LNCAP (cell line): ENCODE data around the gene ARHGAP5.

Source experiments
- CTCF ChIP-seq: fragments of 450-650 bp; IDR thresholded peaks from 2 replicates; pipeline ENCODE4 v1.5.1; 2017; ENCODE audit warnings: mild to moderate bottlenecking

Gene ARHGAP5

DNA sequence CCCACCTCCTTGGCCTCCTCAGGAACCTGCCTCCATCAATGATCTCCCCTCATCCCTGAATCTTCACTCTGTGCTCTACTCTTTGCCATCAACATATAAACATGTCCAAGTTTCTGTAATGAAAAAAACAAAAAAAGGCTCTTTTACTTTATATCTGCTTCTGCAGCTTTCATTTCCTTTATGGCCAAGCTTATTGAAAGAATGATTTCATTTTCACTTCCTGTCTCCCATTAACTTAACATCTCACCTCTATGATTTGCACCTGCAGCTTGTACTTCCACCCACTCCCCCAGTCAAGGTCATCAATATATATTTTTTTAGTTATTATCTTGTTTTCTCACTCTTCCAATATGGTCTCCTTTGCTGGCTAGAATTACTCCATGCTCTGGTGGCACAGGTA is 109.1 kb downstream of the ARHGAP5 start:
- TF ChIP-seq CTCF = no peak

- TF ChIP-seq CTCF = no peak
Measured at GRCh38 chr14:32189811-32190210, 112.7 kb downstream of the ARHGAP5 start.

DNA sequence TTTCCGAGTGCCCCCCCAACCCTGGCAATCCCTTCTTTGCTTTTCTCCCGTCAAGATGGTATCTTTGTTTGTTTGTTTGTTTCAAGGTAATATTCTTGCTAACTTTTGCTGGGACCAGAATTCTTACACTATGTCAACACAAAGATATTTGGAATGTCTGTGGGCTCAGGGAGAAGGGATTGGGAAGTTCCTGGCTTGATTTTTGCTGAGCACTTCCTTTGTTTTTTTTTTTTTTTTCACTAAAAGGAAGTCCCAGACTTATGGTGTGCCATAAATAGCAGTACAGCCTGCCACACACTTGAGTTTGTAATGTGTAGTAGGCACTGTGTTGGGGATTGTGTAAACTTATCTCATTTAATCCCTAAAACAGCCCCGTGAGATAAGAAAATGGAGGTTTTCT is 113.6 kb downstream of the ARHGAP5 start:
- no peak for TF ChIP-seq CTCF

- TF ChIP-seq CTCF = no peak
Measured at GRCh38 chr14:32192712-32193373, 115.7 kb downstream of the ARHGAP5 start.

GRCh38 chr14:32193532-32193931 is 116.4 kb downstream of the ARHGAP5 start:
- TF ChIP-seq CTCF = no peak

- no peak for TF ChIP-seq CTCF
Measured at GRCh38 chr14:32195636-32196035, 118.5 kb downstream of the ARHGAP5 start.

DNA sequence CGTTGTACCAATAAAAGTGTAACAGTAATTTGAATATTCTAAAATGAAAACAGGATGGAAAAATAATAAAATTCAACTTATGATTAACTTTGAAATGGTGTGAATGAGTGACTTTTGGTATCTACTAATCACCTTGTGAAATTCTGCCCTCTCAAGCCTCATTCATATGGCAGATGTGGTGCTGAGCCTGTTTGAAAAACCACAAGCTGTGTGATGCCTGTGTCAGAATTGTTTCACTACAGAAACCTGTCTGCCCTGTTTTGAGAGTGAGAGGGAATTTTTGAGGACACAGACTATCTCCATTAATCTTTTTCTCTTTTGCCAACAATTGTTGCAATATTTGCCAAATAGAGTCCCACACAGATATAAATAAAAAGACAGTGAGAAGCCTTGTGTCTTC is 120.8 kb downstream of the ARHGAP5 start:
- TF ChIP-seq CTCF = no peak
